Kidney epithelial cell (primary cell): ENCODE results near the gene SPACA7. TPM values are rescaled to one million over a fixed set of nuclear protein-coding genes. Genes with fewer than 3 reads are reported as not detected.

Experiments
- DNase-seq: peaks from one replicate; pipeline ENCODE4 v3.0.0-alpha.2; 2010; ENCODE audit warnings: low read depth
- H3K27me3 ChIP-seq: 2 replicates; pipeline ENCODE4 v1.6.0; 2011; ENCODE audit warnings: low read length; ENCODE audit not compliant: control insufficient read depth, insufficient read depth
- H3K36me3 ChIP-seq: 2 replicates; pipeline ENCODE4 v1.5.1; 2011; ENCODE audit warnings: low read length; ENCODE audit not compliant: control insufficient read depth, insufficient read depth
- H3K4me3 ChIP-seq: 2 replicates; pipeline ENCODE4 v1.5.1; 2011; ENCODE audit warnings: low read depth, mild to moderate bottlenecking, control low read depth, low read length
- total RNA-seq: library from RNA; depleted of rRNA; stranded (reverse); fragments of >200 nt; gene quantifications from 2 replicates; pipeline ENCODE4 v1.2.3, GENCODE V29; 2015
- TF ChIP-seq, protein P1 (sequence below): IDR thresholded peaks from 2 replicates; pipeline ENCODE4 v1.5.1; 2011; ENCODE audit warnings: mild to moderate bottlenecking, moderate library complexity, low read length, control low read depth, inconsistent platforms; ENCODE audit not compliant: insufficient read depth, poor library complexity, severe bottlenecking

Gene SPACA7
- total RNA-seq, 1 donor from 2014 or later = not detected

DNA sequence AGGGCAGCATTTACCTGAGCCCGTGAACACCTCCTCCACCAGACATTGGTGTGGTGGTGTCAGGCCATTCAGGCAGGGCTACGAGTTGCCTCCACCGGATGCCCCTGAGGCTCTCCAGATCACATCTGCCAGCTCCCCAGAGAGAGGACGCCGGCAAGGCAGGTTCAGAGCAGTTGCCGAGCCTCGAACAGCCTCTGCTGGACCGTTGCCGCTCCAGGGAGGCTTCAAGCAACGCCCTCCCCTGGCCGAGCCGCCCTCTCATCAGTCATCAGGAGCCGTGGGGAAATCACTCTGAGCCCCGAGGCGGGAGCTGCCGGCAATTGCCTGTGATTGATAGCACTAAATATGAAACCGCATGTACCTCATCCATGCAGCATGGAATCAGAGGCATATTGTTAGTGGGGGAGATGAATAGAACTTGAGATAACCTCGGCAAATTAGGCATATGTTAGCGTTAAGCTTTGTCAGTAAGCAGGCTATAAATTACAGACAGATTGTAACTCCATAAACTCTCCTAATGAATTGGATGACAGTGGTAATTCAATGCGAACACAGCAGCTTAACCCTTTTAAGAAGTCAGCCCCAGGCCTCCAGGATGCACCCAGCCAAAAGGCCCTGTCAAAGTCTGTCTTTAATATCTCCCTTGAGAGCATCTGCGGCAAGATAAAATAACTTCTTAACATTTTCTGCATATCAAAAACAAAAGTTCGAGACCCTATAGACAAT is 29.8 kb upstream of the SPACA7 start:
- DNase-seq = no peak

DNA sequence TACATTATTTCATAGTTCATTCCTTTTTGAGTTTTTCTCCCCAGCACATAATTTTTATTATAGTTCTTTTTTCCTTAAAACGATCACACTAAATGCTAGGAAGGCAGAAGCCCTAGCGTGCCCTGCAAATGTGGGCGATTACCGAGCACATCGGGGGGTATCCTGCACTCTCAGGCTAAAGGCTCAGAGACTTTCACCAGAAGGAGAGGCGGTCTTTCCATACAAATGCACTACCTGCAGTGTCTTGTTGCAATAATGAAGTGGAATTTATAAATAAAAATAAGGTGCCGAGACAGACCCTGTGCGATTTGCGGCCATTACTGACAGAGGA is 29.3 kb upstream of the SPACA7 start:
- H3K27me3 ChIP-seq = peaks cover 18% of the 10 kb centered on the region
- no peaks in the 10 kb centered on the region for H3K36me3 ChIP-seq

More for the DNA sequence above, 29.8 kb upstream of the SPACA7 start:
- Histone ChIP-seq H3K27me3 (peaks cover 18% of the 10 kb centered on the region), H3K4me3 (no peak overlapping the region), H3K36me3 (no peaks in the 10 kb centered on the region)
- TF ChIP-seq, protein P1, sequence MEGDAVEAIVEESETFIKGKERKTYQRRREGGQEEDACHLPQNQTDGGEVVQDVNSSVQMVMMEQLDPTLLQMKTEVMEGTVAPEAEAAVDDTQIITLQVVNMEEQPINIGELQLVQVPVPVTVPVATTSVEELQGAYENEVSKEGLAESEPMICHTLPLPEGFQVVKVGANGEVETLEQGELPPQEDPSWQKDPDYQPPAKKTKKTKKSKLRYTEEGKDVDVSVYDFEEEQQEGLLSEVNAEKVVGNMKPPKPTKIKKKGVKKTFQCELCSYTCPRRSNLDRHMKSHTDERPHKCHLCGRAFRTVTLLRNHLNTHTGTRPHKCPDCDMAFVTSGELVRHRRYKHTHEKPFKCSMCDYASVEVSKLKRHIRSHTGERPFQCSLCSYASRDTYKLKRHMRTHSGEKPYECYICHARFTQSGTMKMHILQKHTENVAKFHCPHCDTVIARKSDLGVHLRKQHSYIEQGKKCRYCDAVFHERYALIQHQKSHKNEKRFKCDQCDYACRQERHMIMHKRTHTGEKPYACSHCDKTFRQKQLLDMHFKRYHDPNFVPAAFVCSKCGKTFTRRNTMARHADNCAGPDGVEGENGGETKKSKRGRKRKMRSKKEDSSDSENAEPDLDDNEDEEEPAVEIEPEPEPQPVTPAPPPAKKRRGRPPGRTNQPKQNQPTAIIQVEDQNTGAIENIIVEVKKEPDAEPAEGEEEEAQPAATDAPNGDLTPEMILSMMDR = no peak

DNA sequence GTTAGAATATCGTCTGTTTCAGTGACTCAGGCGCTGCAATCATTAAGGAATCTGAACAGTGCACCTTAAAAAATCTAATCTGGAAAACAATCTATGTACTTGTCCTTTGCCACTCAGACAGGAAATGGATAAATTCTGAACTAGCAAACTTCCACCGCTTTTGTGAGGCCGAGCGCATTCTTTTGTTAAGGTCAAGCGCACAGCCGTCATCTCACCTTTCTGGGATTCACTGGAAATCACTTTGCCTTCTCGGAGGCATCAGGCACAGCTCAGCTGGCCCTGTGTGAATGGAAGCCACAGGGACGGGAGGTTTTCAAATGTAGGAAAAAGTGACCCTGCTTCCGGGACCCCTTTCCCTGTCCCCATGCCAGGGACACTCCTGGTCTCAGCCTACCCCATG is 28.2 kb upstream of the SPACA7 start:
- Histone ChIP-seq H3K27me3 (peaks cover 12% of the 10 kb centered on the region), H3K36me3 (no peaks in the 10 kb centered on the region), H3K4me3 (no peak overlapping the region)
- TF ChIP-seq, protein P1 = no peak
- DNase-seq = no peak

More for the DNA sequence above, 29.3 kb upstream of the SPACA7 start:
- no peak overlapping the region for H3K4me3 ChIP-seq
- TF ChIP-seq, protein P1 = no peak
- no peak for DNase-seq

DNA sequence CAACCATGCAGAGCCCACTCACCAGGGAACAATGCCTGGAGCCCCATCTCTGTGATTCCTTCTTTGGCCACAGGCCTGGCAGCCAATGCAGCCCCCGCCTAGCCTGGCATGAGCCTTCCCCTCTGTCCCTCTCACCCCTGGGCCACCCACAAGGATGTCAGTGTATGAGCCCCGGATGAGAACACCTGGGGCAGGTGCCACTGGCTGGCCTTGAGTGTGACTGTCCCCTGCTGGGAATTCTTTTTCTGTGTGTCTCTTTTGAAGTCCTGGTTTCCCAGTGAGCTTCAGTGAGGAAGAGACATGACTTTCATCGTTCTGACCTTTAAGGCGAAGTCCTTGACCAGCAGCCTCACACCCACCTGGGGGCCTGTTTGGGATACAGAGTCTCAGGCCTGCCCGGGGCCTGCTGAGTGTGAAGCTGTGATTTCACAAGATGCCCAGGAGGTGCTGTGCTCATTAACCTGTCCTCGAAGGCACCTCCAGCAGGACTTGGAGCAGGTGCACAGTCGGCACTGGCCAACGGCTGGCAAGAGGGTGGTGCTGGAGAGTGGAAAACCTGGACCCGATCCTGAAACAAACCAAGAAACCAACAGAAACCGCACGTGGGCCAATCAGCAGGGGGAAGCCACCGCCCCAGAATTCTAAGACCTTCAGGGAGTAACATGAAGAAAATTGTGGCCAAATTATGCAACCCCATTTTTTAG is 27.4 kb upstream of the SPACA7 start:
- H3K27me3 ChIP-seq = peaks cover 12% of the 10 kb centered on the region
- no peak overlapping the region for H3K4me3 ChIP-seq
- TF ChIP-seq, protein P1 = no peak
- DNase-seq = no peak
- no peaks in the 10 kb centered on the region for H3K36me3 ChIP-seq

DNA sequence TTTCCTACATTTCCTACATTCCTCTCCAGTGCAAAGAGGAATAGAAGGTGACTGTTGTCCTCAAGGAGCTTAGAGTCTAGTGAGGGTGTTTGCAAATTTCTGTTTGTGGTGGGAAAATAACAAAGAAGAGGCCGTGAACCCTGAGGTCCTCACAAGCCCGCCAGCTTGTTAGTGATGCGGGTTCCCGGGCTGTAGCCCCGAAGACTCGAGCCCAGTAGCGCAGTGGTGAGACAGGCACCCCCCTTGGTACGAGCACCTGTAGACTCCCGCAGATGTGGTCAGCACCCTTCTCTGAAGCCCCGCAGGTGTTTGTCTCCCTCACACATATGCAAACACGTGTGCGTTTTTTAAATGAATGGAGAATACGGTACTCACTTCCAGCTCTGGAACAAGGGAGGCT is 26.5 kb upstream of the SPACA7 start:
- DNase-seq = no peak
- no peak overlapping the region for H3K4me3 ChIP-seq
- TF ChIP-seq, protein P1 = no peak
- peaks cover 12% of the 10 kb centered on the region for H3K27me3 ChIP-seq
- no peaks in the 10 kb centered on the region for H3K36me3 ChIP-seq
